Renal pelvis (tissue), 12 donors: ENCODE data around the gene EIF1B. TPM values are rescaled to one million over a fixed set of nuclear protein-coding genes. Genes with fewer than 3 reads are reported as not detected.
"Not testable (repeated sequence)": the region's sequence is repeated elsewhere in the genome, so short reads cannot be mapped to it uniquely, and the experiment has no call there.

Source experiments
- DNase-seq: peaks from one replicate; pipeline ENCODE4 v3.0.0-alpha.2; 2013
- long read RNA-seq, 16 experiments: transcript quantifications; one replicate each; lab custom pipeline, GENCODE V29; 2026
- polyA plus RNA-seq, 3 donors: library from polyadenylated mRNA; unstranded; fragments of 120-200 nt; gene quantifications; one replicate each; pipeline ENCODE4 v1.2.1, GENCODE V29; 2013; ENCODE audit not compliant: insufficient read length in 3 of 3

Gene EIF1B
- polyA plus RNA-seq, result 100 to 1,000 TPM; 104 to 116 (median 114) TPM
- long read RNA-seq, donor 1, transcript EIF1B-202 (2 exons, 873 nt), result minor isoform, 7 of 71 reads
- long read RNA-seq, donor 1, transcript EIF1B-201 (4 exons, 1,010 nt), result major isoform, 60 of 71 reads
- long read RNA-seq, donor 1, partial matches to known transcripts, result 0 of 71 reads
- long read RNA-seq, donor 1, other reads (novel, unspliced or antisense), result 0 of 71 reads
- long read RNA-seq, donor 2, transcript EIF1B-201 (4 exons, 1,010 nt), result major isoform, 83 of 94 reads
- long read RNA-seq, donor 2, partial matches to known transcripts, result 6 of 94 reads
- long read RNA-seq, donor 2, other reads (novel, unspliced or antisense), result 0 of 94 reads
- long read RNA-seq, donor 3, transcript EIF1B-201 (4 exons, 1,010 nt), result major isoform, 79 of 89 reads
- long read RNA-seq, donor 3, partial matches to known transcripts, result 5 of 89 reads
- long read RNA-seq, donor 3, other reads (novel, unspliced or antisense), result 0 of 89 reads
- long read RNA-seq, donor 4, transcript EIF1B-201 (4 exons, 1,010 nt), result major isoform, 107 of 120 reads
- long read RNA-seq, donor 4, transcript EIF1B-203 (2 exons, 632 nt), result minor isoform, 5 of 120 reads
- long read RNA-seq, donor 4, transcript EIF1B-204 (3 exons, 637 nt), result minor isoform, 5 of 120 reads
- long read RNA-seq, donor 4, partial matches to known transcripts, result 0 of 120 reads
- long read RNA-seq, donor 4, other reads (novel, unspliced or antisense), result 0 of 120 reads
- long read RNA-seq, donor 5, transcript EIF1B-201 (4 exons, 1,010 nt), result major isoform, 43 of 46 reads
- long read RNA-seq, donor 5, partial matches to known transcripts, result 0 of 46 reads
- long read RNA-seq, donor 5, other reads (novel, unspliced or antisense), result 0 of 46 reads
- long read RNA-seq, donor 6, transcript EIF1B-201 (4 exons, 1,010 nt), result major isoform, 51 of 67 reads
- long read RNA-seq, donor 6, partial matches to known transcripts, result 7 of 67 reads
- long read RNA-seq, donor 6, other reads (novel, unspliced or antisense), result 0 of 67 reads
- long read RNA-seq, donor 7, transcript EIF1B-201 (4 exons, 1,010 nt), result major isoform, 90 of 102 reads
- long read RNA-seq, donor 7, partial matches to known transcripts, result 9 of 102 reads
- long read RNA-seq, donor 7, other reads (novel, unspliced or antisense), result 0 of 102 reads
- long read RNA-seq, donor 8, transcript EIF1B-201 (4 exons, 1,010 nt), result major isoform, 37 of 39 reads
- long read RNA-seq, donor 8, partial matches to known transcripts, result 0 of 39 reads
- long read RNA-seq, donor 8, other reads (novel, unspliced or antisense), result 0 of 39 reads
- long read RNA-seq, donor 9, transcript EIF1B-201 (4 exons, 1,010 nt), result major isoform, 103 of 110 reads
- long read RNA-seq, donor 9, partial matches to known transcripts, result 0 of 110 reads
- long read RNA-seq, donor 9, other reads (novel, unspliced or antisense), result 0 of 110 reads
- long read RNA-seq, donor 10, transcript EIF1B-201 (4 exons, 1,010 nt), result major isoform, 66 of 82 reads
- long read RNA-seq, donor 10, transcript EIF1B-204 (3 exons, 637 nt), result minor isoform, 7 of 82 reads
- long read RNA-seq, donor 10, transcript EIF1B-202 (2 exons, 873 nt), result minor isoform, 7 of 82 reads
- long read RNA-seq, donor 10, partial matches to known transcripts, result 0 of 82 reads
- long read RNA-seq, donor 10, other reads (novel, unspliced or antisense), result 0 of 82 reads
- long read RNA-seq, donor 11, transcript EIF1B-201 (4 exons, 1,010 nt), result major isoform, 53 of 64 reads
- long read RNA-seq, donor 11, partial matches to known transcripts, result 6 of 64 reads
- long read RNA-seq, donor 11, other reads (novel, unspliced or antisense), result 0 of 64 reads
- long read RNA-seq, donor 12, transcript EIF1B-201 (4 exons, 1,010 nt), result major isoform, 90 of 103 reads
- long read RNA-seq, donor 12, transcript EIF1B-202 (2 exons, 873 nt), result minor isoform, 8 of 103 reads
- long read RNA-seq, donor 12, partial matches to known transcripts, result 0 of 103 reads
- long read RNA-seq, donor 12, other reads (novel, unspliced or antisense), result 0 of 103 reads
- long read RNA-seq, donor 13, transcript EIF1B-201 (4 exons, 1,010 nt), result major isoform, 49 of 57 reads
- long read RNA-seq, donor 13, transcript EIF1B-202 (2 exons, 873 nt), result minor isoform, 5 of 57 reads
- long read RNA-seq, donor 13, partial matches to known transcripts, result 0 of 57 reads
- long read RNA-seq, donor 13, other reads (novel, unspliced or antisense), result 0 of 57 reads
- long read RNA-seq, donor 14, result 0 reads
- long read RNA-seq, donor 15, transcript EIF1B-201 (4 exons, 1,010 nt), result major isoform, 84 of 109 reads
- long read RNA-seq, donor 15, transcript EIF1B-202 (2 exons, 873 nt), result minor isoform, 6 of 109 reads
- long read RNA-seq, donor 15, partial matches to known transcripts, result 14 of 109 reads
- long read RNA-seq, donor 15, other reads (novel, unspliced or antisense), result 0 of 109 reads
- long read RNA-seq, donor 16, transcript EIF1B-201 (4 exons, 1,010 nt), result major isoform, 107 of 114 reads
- long read RNA-seq, donor 16, partial matches to known transcripts, result 0 of 114 reads
- long read RNA-seq, donor 16, other reads (novel, unspliced or antisense), result 0 of 114 reads

- DNase-seq, result peak; percentile 98
Measured at GRCh38 chr3:40309418-40309924, at the start of gene EIF1B. Gene EIF1B, plus strand, starts transcription at chr3:40309707. Its CDS starts 235 bp downstream, at chr3:40309942.

- DNase-seq, result no peak
Measured at GRCh38 chr3:40262331-40262730, 47.2 kb upstream of the EIF1B start.

- DNase-seq, result no peak
Measured at GRCh38 chr3:40264451-40264850, 45.1 kb upstream of the EIF1B start.

GRCh38 chr3:40265181-40265580 is 44.3 kb upstream of the EIF1B start:
- no peak for DNase-seq

- DNase-seq, result no peak
Measured at GRCh38 chr3:40267937-40268724, 41.4 kb upstream of the EIF1B start.

- DNase-seq, result no peak
Measured at GRCh38 chr3:40268802-40269524, 40.5 kb upstream of the EIF1B start.

- DNase-seq, result no peak
Measured at GRCh38 chr3:40278791-40279190, 30.7 kb upstream of the EIF1B start.

- DNase-seq, result no peak
Measured at GRCh38 chr3:40281995-40282394, 27.5 kb upstream of the EIF1B start.

- not testable (repeated sequence) for DNase-seq
Measured at GRCh38 chr3:40283057-40283456, 26.4 kb upstream of the EIF1B start.

GRCh38 chr3:40287248-40287647 is 22.3 kb upstream of the EIF1B start:
- DNase-seq, result no peak

GRCh38 chr3:40290396-40290795 is 19.1 kb upstream of the EIF1B start:
- DNase-seq, result no peak

GRCh38 chr3:40291471-40291870 is 18.0 kb upstream of the EIF1B start:
- no peak for DNase-seq

- DNase-seq, result no peak
Measured at GRCh38 chr3:40292637-40293349, 16.7 kb upstream of the EIF1B start.

GRCh38 chr3:40294434-40294833 is 15.1 kb upstream of the EIF1B start:
- DNase-seq, result no peak

- no peak for DNase-seq
Measured at GRCh38 chr3:40298075-40298474, 11.4 kb upstream of the EIF1B start.

- DNase-seq, result no peak
Measured at GRCh38 chr3:40299130-40299720, 10.3 kb upstream of the EIF1B start.
